Neuronal stem cell (in vitro differentiated cells): Measurements from ENCODE around the gene HLA-F.

Source experiments
- DNase-seq: peaks from one replicate; pipeline ENCODE4 v3.0.0-alpha.2; 2013; ENCODE audit warnings: low spot score
- H2AFZ ChIP-seq: one replicate; pipeline ENCODE4 v1.6.1; 2013; ENCODE audit warnings: mild to moderate bottlenecking, low read length, inconsistent platforms
- H2AK5ac ChIP-seq: 2 replicates; pipeline ENCODE4 v1.6.1; 2013; ENCODE audit warnings: low read depth, mild to moderate bottlenecking, inconsistent platforms, low read length, moderate library complexity, mixed read lengths
- H2BK120ac ChIP-seq: 2 replicates; pipeline ENCODE4 v1.6.1; 2013; ENCODE audit warnings: low read depth, mild to moderate bottlenecking, inconsistent platforms, low read length, moderate library complexity, mixed read lengths
- H2BK12ac ChIP-seq: one replicate; pipeline ENCODE4 v1.6.1; 2013; ENCODE audit warnings: low read length, inconsistent platforms
- H2BK15ac ChIP-seq: 2 replicates; pipeline ENCODE4 v1.6.1; 2013; ENCODE audit warnings: mild to moderate bottlenecking, low read length, inconsistent platforms, mixed read lengths
- H2BK5ac ChIP-seq: one replicate; pipeline ENCODE4 v1.6.1; 2013; ENCODE audit warnings: inconsistent platforms, mild to moderate bottlenecking, low read length, moderate library complexity
- H3K14ac ChIP-seq: one replicate; pipeline ENCODE4 v1.6.1; 2013; ENCODE audit warnings: low read length, inconsistent platforms
- H3K18ac ChIP-seq: 2 replicates; pipeline ENCODE4 v1.6.1; 2013; ENCODE audit warnings: low read length, inconsistent platforms
- H3K23ac ChIP-seq: 2 replicates; pipeline ENCODE4 v1.6.1; 2013; ENCODE audit warnings: low read depth, mild to moderate bottlenecking, mixed read lengths, low read length, inconsistent platforms; ENCODE audit not compliant: poor library complexity
- H3K27ac ChIP-seq: replicated peaks from 3 replicates; pipeline ENCODE4 v1.5.1; 2013; ENCODE audit warnings: low read length, inconsistent platforms
- H3K27me3 ChIP-seq, 3 experiments: 2 replicates each; pipeline ENCODE4 v1.6.1; 2013; ENCODE audit warnings: low read length in 3 of 3, mild to moderate bottlenecking in 2 of 3, inconsistent platforms in 1 of 3, low read depth in 1 of 3, mixed read lengths in 1 of 3, moderate library complexity in 1 of 3; ENCODE audit not compliant: control insufficient read depth in 3 of 3, insufficient read depth in 3 of 3
- H3K36me3 ChIP-seq, 2 donors: replicated peaks in 1 of 2; 2 replicates each; pipeline ENCODE4 v1.6.1; 2013; ENCODE audit warnings: low read length in 2 of 2; ENCODE audit not compliant: control insufficient read depth in 2 of 2, insufficient read depth in 2 of 2
- H3K4ac ChIP-seq: 2 replicates; pipeline ENCODE4 v1.6.1; 2013; ENCODE audit warnings: inconsistent platforms, mild to moderate bottlenecking, low read length, moderate library complexity
- H3K4me1 ChIP-seq, 2 donors: 1 replicate in 1 of 2; 2 replicates in 1 of 2; pipeline ENCODE4 v1.6.1; 2013; ENCODE audit warnings: low read length in 2 of 2, low read depth in 1 of 2; ENCODE audit not compliant: control insufficient read depth in 2 of 2, insufficient read depth in 1 of 2
- H3K4me2 ChIP-seq: one replicate; pipeline ENCODE4 v1.6.1; 2013; ENCODE audit warnings: mild to moderate bottlenecking, low read length, inconsistent platforms; ENCODE audit not compliant: insufficient read depth, poor library complexity, severe bottlenecking
- H3K4me3 ChIP-seq, 2 donors: 2 replicates each; pipeline ENCODE4 v1.5.1; 2013; ENCODE audit warnings: low read length in 2 of 2, mild to moderate bottlenecking in 2 of 2, inconsistent platforms in 1 of 2, moderate library complexity in 1 of 2
- H3K79me1 ChIP-seq: one replicate; pipeline ENCODE4 v1.6.1; 2013; ENCODE audit warnings: low read depth, mild to moderate bottlenecking, inconsistent platforms, low read length, moderate library complexity
- H3K9ac ChIP-seq: one replicate; pipeline ENCODE4 v1.6.1; 2013; ENCODE audit warnings: mild to moderate bottlenecking, low read depth, low read length, inconsistent platforms; ENCODE audit not compliant: poor library complexity
- H3K9me3 ChIP-seq, 2 donors: replicated peaks in 1 of 2; 2 replicates each; pipeline versions ENCODE3 to v1.6.1; 2013; ENCODE audit warnings: low read length in 2 of 2, mild to moderate bottlenecking in 2 of 2, inconsistent platforms in 1 of 2, low read depth in 1 of 2, mixed read lengths in 1 of 2, moderate library complexity in 1 of 2; ENCODE audit not compliant: control insufficient read depth in 2 of 2, insufficient read depth in 1 of 2
- H4K8ac ChIP-seq: one replicate; pipeline ENCODE4 v1.6.1; 2013; ENCODE audit warnings: low read depth, mild to moderate bottlenecking, inconsistent platforms, low read length, moderate library complexity
- H4K91ac ChIP-seq: one replicate; pipeline ENCODE4 v1.6.1; 2013; ENCODE audit warnings: low read length, low read depth, mild to moderate bottlenecking, inconsistent platforms; ENCODE audit not compliant: poor library complexity
- WGBS, 2 donors: extraction: QIAGEN DNeasy Blood & Tissue Kit; methylation state at CpG; one replicate each; pipeline ENCODE4 v1.1.7; 2013; ENCODE audit warnings: missing lambda C conversion rate in 2 of 2, mixed read lengths in 1 of 2; ENCODE audit not compliant: insufficient read length in 2 of 2, insufficient replicate concordance in 1 of 2; ENCODE audit errors: extremely low coverage in 2 of 2; 5-methylcytosine and 5-hydroxymethylcytosine counted together

Gene HLA-F

DNA sequence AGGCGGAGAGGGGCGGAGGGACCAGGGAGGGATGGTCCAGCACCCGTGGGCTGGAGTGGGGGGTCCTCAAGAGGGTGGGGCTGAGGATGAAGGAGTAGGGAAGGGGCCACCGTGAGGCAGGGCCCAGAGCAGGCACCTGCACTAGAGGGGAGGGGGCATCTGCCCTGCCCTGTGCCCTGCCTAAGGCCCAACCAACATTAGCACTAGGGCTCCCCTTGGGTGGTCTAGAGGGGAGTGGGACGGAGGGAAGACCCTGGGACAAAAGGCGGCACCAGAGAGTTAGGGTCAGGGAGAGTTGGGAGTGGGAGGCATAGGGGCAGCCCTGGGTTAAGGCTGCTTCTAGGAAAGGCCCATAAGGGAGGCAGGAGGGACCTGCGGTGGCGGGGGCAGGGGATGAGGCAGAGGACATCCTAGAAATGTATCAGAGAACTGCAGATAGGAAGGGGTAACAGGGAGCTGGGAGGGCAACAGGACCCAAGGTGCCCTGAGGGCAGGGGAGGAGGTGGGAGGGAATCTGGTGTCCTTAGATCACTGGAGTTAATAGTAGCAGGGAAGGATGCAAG lies 24.5 kb downstream of the HLA-F start:
- Histone ChIP-seq H2BK120ac (no peak overlapping the region), H3K9me3 (peaks cover 0 to 2% of the 10 kb centered on the region in 2 donors), H3K79me1 (no peaks in the 10 kb centered on the region), H3K14ac (no peak overlapping the region), H3K9ac (peak overlapping the region; percentile 14), H3K27me3 (peaks cover 12 to 78% (median 49%) of the 10 kb centered on the region in 3 experiments), H3K36me3 (no peaks in the 10 kb centered on the region), H2BK15ac (no peak overlapping the region), H3K23ac (no peak overlapping the region), H3K4me2 (no peak overlapping the region), H3K4me1 (peaks cover 0 to 6% of the 10 kb centered on the region in 2 donors), H2BK12ac (no peak overlapping the region), H3K4me3 (no peak overlapping the region), H4K8ac (no peak overlapping the region), H3K4ac (no peak overlapping the region), H2AK5ac (no peak overlapping the region), H3K18ac (peak overlapping the region; percentile 27), H2AFZ (peak overlapping the region; percentile 70), H3K27ac (no peak overlapping the region), H2BK5ac (peak overlapping the region; percentile 17), H4K91ac (no peak overlapping the region)
- WGBS, 2 donors: no CpG with 5 or more reads among the region's 8 CpGs
- DNase-seq: no peak

DNA sequence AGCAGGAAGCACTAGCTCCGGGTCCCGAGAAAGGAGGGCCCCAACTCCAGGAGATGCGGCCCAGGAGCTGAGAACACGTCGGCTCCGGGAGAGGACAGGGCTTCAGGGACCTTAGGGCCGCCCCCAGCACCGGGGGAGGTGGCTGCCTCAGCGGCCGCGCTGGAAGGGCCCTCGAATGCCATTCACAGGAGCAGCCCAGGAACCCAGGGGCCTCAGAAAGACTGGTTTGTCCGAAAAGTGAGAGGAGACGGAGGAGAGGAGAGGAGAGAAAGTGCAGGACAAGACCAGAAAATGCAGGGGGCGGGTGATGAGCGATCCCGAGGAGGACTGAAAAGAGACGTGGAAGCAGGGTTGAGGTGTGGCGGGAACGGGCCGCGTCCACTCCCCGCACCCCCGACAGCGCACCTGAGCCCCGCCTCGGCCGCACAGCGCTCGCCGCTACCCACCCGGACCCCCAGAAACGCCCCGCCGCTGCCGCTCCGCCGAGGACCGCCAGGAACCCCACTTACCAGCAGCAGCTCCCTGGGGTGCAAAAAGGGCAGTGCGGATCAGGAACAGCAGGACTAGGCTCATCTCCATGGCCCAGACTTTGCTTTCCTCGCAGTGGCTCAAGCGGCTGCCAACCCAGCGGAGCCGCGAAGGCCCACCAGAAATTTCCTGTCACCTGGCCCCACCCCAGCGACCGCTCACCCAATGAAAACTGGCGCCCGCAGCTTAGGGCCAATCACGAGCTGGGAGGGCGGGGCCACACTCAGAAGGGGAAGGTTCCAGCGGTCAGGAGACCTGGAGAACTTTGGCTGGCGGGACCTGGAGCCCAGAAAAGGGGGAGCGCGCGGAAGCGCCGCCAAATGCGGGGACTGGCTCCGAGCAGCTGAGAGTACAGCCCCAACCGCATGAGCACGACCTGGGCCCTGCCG lies 25.4 kb downstream of the HLA-F start:
- H3K4me3 ChIP-seq: peak overlapping the region in 1 of 2 donors; percentile 85
- no peaks in the 10 kb centered on the region for H3K79me1 ChIP-seq
- peak overlapping the region; percentile 91 for H3K4me2 ChIP-seq
- H4K8ac ChIP-seq: no peak overlapping the region
- peak overlapping the region; percentile 70 for H2AFZ ChIP-seq
- peaks cover 0 to 2% of the 10 kb centered on the region in 2 donors for H3K9me3 ChIP-seq
- H3K27ac ChIP-seq: no peak overlapping the region
- WGBS, 2 donors: no CpG with 5 or more reads among the region's 63 CpGs
- H3K18ac ChIP-seq: peak overlapping the region; percentile 86
- peaks cover 0 to 6% of the 10 kb centered on the region in 2 donors for H3K4me1 ChIP-seq
- H3K27me3 ChIP-seq: peaks cover 12 to 80% (median 49%) of the 10 kb centered on the region in 3 experiments
- no peak overlapping the region for H3K14ac ChIP-seq
- no peaks in the 10 kb centered on the region for H3K36me3 ChIP-seq
- no peak overlapping the region for H3K4ac ChIP-seq
- no peak overlapping the region for H4K91ac ChIP-seq
- H2BK5ac ChIP-seq: peak overlapping the region; percentile 31
- no peak overlapping the region for H2BK15ac ChIP-seq
- peak overlapping the region; percentile 26 for H3K23ac ChIP-seq
- H2AK5ac ChIP-seq: no peak overlapping the region
- no peak overlapping the region for H2BK12ac ChIP-seq
- peak overlapping the region; percentile 52 for H3K9ac ChIP-seq
- H2BK120ac ChIP-seq: no peak overlapping the region
- peak; percentile 81 for DNase-seq

- Histone ChIP-seq H3K4me3 (peak overlapping the region in 1 of 2 donors; percentile 58), H3K9me3 (peaks cover 0 to 2% of the 10 kb centered on the region in 2 donors), H3K27ac (no peak overlapping the region), H3K14ac (no peak overlapping the region), H4K8ac (no peak overlapping the region), H2AFZ (peak overlapping the region; percentile 70), H3K4me2 (peak overlapping the region; percentile 58), H3K9ac (no peak overlapping the region), H3K4me1 (peaks cover 0 to 6% of the 10 kb centered on the region in 2 donors), H3K36me3 (no peaks in the 10 kb centered on the region), H3K23ac (no peak overlapping the region), H2BK12ac (no peak overlapping the region), H3K4ac (no peak overlapping the region), H2BK120ac (no peak overlapping the region), H2BK5ac (no peak overlapping the region), H2BK15ac (no peak overlapping the region), H3K27me3 (peaks cover 12 to 80% (median 49%) of the 10 kb centered on the region in 3 experiments), H3K79me1 (no peaks in the 10 kb centered on the region), H2AK5ac (no peak overlapping the region), H3K18ac (no peak overlapping the region), H4K91ac (no peak overlapping the region)
- peak; percentile 9 for DNase-seq
- no CpG with 5 or more reads among the region's 13 CpGs for WGBS, 2 donors
These were observed 26.1 kb downstream of the HLA-F start for GRCh38 chr6:29749308-29749662.

DNA sequence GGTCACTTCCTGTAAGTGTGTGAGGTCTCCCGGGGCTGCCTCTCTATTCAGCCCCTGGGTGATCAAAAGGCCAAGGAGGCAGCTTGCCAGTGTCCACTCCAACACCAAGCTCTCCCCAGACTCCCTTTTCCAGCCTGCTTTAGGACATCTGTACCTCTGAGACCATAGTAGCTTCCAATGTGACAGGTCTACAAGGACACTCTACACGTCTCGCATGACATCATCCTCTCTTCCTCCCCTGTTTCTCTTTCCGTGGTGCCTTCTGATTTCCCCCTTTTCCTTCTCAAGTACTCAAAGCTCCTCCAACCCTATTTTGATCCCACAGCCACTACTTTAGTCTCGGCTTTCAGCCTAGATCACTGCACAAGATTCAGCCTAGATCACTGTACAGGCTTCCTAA lies 26.4 kb downstream of the HLA-F start:
- Histone ChIP-seq H3K4me3 (peak overlapping the region in 1 of 2 donors; percentile 20), H3K4me2 (peak overlapping the region; percentile 58), H3K23ac (no peak overlapping the region), H3K27me3 (peaks cover 12 to 76% (median 49%) of the 10 kb centered on the region in 3 experiments), H4K8ac (no peak overlapping the region), H3K4ac (no peak overlapping the region), H3K4me1 (peaks cover 0 to 6% of the 10 kb centered on the region in 2 donors), H3K27ac (no peak overlapping the region), H4K91ac (no peak overlapping the region), H3K9me3 (peaks cover 0 to 2% of the 10 kb centered on the region in 2 donors), H2AFZ (no peak overlapping the region), H2BK5ac (no peak overlapping the region), H3K79me1 (no peaks in the 10 kb centered on the region), H2AK5ac (no peak overlapping the region), H3K9ac (no peak overlapping the region), H3K14ac (no peak overlapping the region), H2BK15ac (no peak overlapping the region), H3K36me3 (no peaks in the 10 kb centered on the region), H2BK120ac (no peak overlapping the region), H3K18ac (no peak overlapping the region), H2BK12ac (no peak overlapping the region)
- WGBS, 2 donors: no CpG with 5 or more reads among the region's 5 CpGs
- no peak for DNase-seq
